A204.1 (cell line): ENCODE data around the gene OR6J1.
"Not testable (repeated sequence)": the region's sequence is repeated elsewhere in the genome, so short reads cannot be mapped to it uniquely, and the experiment has no call there.

Experiments
- FAIRE-seq: peaks from 2 replicates; lab custom pipeline; 2012; peaks lifted over from hg19 to GRCh38; lab: Jason Lieb, UNC

The OR6J1 gene

DNA sequence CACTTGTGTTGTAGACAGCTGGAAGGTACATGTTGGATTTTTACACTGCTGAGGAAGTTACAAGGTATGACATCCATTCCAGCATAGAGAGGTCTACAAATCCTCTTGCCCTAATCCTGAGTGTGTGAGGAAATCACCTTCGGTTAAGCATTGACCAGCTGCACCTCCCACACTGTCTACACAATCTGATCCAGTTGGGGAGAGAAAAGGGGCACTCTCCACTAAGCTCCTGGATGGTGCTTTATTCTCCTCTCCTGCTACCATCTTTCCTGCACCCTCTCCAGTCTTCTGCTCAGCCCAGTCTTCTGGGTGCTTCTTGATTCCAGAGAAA, at the start of gene OR6J1:
OR6J1 (minus strand) TSS at position 48 of the 331 bp plus-strand sequence. CDS start 9,541 bp downstream, outside the sequence.
- no peak for FAIRE-seq

DNA sequence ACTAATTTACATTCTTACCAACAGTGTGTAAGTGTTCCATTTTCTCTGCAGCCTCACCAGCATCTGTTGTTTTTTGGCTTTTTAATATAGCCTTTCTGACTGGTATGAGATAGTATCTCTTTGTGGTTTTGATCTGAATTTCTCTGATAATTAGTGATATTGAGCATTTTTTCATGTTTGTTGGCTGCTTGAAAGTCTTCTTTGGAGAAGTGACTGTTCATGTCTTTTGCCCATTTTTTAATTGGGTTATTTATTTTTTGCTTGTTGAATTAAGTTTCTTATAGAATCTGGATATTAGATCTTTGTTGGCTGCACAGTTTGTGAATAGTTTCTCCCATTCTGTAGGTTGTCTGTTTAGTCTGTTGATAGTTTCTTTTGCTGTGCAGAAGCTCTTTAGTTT, 48.0 kb upstream of the OR6J1 start:
- FAIRE-seq, result no peak

DNA sequence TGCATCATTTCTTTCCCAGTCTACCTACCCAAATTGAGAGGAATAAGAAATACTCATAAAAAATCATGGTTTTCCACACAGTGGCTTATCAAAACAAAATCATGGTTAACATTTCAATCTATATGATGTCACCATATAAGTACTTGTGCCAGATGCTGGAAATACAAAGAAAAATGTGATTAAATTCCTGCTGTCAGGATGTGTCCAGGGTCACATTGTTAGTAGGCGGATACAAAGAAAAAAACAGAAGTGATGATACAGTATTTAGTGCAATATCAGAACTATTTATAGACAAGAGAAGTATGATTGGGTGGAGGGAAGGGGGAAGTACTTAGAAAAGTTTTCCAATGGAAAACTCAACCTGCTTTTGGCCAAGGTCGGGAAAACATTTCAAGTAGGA, 47.0 kb upstream of the OR6J1 start:
- no peak for FAIRE-seq

DNA sequence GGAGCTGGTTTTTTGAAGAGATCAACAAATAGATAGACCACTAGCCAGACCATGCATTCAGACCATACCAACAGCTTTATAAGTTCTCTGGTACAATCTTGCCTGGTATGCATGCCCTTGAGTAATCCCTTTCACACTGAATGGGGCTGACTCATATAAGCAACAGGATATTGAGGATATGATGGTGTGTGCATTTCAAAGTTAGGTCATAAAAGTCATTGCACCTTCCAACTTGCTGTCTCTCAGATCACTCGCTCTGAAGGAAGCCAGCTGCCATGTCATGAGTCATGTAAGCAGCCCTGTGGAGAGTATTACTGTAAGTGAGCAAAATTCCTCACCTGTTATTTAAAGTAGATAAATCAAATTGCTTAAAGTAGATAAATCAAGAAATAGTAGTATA, 45.0 kb upstream of the OR6J1 start:
- FAIRE-seq, result no peak

DNA sequence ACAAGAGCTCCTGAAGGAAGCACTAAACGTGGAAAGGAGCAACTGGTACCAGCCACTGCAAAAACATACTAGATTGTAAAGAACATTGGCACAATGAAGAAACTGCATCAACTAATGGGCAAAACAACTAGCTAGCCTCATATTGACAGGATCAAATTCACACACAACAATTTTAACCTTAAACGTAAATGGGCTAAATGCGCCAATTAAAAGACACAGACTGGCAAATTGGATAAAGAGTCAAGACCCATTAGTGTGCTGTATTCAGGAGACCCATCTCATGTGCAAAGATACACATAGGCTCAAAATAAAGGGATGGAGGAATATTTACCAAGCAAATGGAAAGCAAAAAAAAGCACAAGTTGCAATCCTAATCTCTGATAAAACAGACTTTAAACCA, 43.8 kb upstream of the OR6J1 start:
- not testable (repeated sequence) for FAIRE-seq

DNA sequence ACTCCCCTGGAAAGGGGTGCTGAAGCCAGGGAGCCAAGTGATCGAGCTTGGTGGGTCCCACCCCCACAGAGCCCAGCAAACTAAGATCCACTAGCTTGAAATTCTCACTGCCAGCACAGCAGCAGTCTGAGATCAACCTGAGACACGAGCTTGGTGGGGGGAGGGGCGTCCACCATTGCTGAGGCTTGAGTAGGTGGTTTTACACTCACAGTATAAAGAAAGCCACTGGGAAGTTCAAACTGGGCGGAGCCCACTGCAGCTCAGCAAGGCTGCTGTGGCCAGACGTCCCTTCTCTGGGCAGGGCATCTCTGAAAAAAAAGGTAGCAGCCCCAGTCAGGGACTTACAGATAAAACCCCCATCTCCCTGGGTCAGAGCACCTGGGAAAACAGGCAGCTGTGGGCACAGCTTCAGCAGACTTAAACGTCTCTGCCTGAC, 42.0 kb upstream of the OR6J1 start:
- FAIRE-seq, result not testable (repeated sequence)

DNA sequence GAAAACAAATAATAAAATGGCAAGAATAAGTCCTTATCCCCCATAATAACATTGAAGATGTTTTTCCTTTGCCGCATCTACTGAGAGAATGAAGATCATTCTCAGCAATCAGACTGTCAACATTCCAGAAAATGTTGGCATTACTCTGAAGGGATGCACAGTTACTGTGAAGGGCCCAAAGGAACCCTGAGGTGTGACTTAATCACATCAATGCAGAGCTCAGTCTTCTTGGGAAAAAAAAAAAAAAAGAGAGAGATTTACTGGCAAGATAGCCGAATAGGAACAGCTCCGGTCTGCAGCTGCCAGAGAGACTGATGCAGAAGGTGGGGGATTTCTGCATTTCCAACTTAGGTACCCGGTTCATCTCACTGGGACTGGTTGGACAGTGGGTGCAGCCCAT, 41.3 kb upstream of the OR6J1 start:
- FAIRE-seq, result no peak

DNA sequence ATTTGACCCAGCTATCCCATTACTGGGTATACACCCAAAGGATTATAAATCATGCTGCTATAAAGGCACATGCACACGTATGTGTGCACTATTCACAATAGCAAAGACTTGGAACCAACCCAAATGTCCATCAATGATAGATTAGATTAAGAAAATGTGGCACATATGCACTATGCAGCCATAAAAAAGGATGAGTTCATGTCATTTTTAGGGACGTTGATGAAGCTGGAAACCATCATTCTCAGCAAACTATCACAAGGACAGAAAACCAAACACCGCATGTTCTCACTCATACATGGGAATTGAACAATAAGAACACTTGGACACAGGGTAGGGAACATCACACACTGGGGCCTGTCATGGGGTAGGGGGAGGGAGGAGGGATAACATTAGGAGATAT, 39.3 kb upstream of the OR6J1 start:
- not testable (repeated sequence) for FAIRE-seq

DNA sequence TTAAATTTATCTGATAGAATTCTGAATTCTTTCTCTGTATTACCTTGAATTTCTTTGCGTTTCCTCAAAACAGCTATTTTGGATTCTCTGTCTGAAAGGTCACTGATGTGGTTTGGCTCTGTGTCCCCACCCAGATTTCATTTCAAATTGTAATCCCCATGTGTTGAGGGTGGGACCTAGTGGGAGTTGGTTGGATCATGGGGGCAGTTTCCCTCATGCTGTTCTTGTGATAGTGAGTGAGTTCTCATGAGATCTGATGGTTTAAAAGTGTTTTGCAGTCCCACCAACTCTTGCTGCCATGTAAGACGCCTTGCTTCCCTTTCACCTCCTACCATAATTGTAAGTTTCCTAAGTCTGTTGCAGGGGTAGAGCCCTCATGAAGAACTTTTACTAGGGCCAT, 34.1 kb upstream of the OR6J1 start:
- FAIRE-seq, result no peak

DNA sequence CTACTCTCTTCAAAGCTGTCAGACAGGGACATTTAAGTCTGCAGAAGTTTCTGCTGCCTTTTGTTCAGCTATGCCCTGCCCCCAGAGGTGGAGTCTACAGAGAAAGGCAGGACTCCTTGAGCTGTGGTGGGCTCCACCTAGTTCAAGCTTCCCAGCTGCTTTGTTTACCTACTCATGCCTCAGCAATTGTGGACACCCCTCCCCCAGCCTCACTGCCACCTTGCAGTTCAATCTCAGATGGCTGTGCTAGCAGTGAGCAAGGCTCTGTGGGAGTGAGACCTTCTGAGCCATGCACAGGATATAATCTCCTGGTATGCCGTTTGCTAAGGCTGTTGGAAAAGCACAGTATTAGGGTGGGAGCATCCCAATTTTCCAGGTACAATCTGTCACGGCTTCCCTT, 33.4 kb upstream of the OR6J1 start:
- FAIRE-seq, result not testable (repeated sequence)

DNA sequence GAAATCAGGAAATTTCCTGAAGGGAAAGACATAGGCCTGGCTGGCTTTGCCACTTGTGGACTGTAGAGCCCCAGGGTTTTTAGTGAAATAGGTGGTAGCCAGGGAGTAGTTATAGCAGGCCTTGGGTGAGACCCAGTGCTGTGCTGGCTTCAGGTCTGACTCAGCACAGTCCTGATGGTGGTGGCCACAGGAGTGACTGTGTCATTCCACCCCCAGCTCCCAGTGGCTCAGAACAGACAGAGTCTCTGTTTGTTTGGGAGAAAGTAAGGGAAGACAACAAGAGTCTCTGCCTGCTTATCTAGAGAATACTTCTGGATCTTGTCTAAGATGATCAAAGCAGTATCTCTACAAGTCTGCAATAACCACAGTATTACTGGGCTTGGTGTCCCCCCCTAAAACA, 27.5 kb upstream of the OR6J1 start:
- no peak for FAIRE-seq

DNA sequence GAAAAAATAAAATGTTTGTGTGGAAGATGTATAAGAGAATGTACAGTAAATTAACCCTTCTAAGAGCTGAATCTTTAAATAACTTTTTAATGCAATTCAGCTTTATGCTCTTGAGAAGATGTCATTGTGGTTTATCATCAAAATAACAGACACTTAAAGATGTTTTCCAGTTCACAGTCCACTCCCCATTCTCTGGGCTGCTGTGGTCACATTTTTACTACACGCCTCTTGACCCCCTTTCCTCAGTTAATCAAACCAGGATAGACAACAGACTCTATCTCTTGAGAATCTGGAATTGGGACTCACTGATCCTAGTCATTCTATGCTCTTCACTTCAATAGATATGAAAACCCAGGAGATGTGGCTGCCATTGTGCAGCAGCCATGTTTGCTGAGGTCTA, 24.7 kb upstream of the OR6J1 start:
- no peak for FAIRE-seq

DNA sequence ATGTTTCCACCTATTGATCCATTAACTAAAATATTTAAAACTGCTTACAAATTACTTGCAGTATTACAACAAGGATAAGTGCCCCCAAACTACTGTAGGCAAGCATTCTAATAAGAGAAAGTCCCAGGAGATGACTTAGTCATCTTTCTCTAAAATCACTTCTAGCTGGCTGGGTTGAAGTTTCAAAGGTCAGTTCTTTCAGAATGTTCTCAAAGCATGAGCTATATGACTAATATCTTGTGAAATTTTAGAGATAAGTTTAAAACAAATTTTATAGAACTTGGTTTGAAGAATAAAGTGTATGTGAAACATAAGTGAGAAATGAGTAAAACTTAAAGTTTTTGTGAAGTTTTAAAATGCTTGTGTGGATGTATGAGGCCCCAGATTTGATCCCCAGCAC, 24.3 kb upstream of the OR6J1 start:
- no peak for FAIRE-seq

DNA sequence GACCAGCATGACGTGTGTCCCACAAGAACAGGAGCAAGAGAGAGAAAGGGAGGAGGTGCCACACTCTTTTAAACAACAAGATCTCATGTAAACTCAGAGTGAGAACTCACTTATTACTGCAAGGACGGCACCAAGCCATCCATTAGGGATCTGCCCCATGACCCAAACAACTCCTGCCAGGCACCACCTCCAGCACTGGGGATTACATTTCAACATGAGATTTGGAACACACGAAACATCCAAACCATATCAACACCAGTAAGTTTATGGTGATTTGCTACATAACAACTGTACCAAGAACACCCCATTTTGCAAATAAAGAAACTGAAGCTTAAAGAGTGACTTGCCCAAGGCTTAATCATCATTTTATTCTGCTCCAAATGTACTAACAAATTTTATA, 23.7 kb upstream of the OR6J1 start:
- FAIRE-seq, result no peak

DNA sequence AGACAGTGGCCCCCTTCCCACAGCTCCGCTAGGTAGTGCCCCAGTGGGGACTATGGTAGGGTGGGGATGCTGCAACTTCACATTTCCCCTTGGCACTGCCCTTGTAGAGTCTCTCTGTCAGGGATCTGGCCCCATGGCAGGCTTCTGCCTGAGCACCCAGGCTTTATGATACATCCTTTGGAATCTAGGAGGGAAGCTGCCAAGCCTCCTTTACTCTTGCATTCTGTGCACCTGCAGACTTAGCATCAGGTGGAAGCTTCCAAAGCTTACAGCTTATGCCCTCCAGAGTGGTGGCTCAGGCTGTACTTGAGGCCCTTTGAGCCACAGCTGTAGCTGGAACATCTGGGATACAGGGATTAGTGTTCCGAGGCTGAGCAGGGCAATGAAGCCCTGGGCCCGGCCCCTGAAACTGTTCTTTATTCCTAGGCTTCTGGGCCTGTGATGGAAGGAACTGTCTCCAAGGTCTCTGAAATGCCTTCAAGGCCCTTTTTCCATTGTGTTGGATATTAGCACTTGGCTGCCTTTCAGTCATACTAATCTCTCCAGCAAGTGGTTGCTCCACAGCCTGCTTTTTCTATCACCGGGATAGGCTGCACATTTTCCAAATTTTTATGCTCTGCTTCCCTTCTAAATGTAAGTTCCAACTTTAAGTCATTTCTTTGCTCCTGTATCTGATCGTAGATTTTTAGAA, 22.2 kb upstream of the OR6J1 start:
- FAIRE-seq, result no peak

DNA sequence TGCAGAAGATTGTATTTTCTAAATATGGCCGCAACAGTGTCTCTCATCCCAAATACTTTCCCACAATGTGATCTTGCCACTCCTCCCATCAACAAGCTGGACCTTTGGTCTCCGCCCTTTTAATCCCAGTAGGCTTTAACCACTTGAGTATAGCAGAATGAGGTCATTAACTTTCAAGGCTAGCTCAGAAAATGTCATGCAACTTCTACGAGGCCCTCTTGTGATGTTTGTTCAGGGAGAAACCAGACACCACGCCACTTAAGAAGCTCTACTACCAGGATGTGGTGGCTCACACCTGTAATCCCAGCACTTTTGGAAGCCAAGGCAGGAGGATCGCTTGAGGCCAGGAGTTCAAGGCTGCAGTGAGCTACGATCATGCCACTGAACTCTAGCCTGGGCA, 20.1 kb upstream of the OR6J1 start:
- FAIRE-seq, result no peak

DNA sequence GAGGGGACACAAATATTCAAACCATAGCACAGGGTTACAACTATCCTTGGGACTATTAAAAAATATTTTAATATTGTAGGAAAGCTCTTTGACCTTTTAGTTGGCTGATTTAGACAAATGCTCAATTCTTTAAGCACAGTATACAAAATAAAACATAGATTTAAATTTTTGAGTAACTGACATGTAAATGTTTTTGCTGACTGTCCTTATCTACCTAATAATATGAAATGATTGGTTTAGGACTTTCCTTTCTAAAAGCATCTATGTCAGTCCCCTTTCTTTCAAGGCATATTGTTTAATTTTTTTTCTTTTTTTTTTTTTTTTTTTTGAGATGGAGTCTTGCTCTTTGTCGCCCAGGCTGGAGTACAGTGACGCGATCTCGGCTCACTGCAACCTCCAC, 16.5 kb upstream of the OR6J1 start:
- no peak for FAIRE-seq

DNA sequence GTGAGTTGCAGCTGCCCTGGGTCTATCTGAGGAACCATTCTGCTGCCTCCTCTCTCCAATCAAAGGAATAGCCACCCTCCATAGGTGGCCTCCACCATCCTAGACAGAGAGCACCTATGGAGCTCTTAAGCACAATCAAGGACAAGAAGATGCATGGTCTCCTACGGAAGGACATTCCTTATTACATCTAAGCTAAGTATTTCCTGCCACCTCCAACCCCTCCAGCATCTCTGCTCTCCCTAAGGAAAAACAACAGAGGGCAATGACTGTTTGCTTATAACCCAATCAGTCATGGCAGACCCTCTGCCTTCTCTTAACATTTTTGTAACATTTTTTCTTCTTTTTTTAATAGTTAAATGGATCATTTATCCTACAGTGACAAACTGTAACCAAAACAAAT, 14.8 kb upstream of the OR6J1 start:
- FAIRE-seq, result no peak

DNA sequence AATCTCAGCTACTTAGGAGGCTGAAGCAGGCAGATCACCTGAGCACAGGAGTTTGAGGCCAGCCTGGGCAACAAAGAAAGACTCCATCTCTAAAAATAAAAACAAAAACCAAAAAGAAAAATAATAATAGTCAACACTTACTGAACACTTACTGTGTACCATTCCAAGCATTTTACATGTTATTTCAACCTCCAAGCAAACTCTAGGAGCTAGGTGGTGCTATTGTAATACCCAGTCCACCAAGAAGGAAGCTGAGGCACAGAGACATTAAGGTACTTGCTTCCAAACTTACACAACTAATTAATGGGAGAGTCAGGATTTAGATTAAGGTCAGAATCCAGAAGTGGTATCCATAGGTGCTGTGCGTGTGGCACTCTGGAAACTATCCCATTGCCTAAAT, 13.7 kb upstream of the OR6J1 start:
- FAIRE-seq, result no peak

DNA sequence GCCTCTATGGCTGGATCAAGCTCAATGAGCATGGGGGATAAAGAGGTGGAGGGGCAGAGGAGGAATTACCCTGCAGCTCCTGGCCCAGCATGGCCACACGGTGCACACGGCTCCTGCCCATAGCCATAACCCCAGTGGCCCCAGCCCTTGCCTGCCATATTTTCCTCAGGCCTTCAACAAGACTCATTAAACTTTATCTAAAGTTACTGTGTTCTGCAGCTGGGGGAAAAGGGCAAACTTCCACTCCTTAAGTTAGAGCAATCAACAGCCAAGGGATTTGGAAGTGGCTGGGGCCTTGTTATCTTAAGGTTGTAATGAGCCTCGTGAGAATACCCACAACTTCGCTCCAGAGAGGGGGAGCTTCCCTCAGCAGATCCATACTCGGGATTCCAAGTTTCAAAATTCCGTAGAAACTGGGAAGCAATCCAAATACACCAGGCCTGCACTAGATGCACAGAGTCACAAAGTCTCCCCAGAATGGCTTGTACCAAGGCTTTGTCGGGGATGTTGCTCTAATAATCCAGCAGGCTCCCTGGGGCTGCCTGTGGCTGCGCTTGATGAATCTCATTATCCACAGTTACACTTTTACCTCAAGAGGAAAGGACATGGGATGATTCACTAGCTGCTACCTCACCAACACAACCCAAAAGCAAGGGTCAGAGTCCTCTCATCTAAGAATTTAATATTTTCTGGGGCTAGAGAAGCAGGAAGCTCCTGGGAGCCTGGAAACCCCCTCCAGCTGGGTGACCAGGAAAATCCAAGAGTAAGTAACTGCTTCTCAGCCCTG, 13.0 kb upstream of the OR6J1 start:
- no peak for FAIRE-seq

DNA sequence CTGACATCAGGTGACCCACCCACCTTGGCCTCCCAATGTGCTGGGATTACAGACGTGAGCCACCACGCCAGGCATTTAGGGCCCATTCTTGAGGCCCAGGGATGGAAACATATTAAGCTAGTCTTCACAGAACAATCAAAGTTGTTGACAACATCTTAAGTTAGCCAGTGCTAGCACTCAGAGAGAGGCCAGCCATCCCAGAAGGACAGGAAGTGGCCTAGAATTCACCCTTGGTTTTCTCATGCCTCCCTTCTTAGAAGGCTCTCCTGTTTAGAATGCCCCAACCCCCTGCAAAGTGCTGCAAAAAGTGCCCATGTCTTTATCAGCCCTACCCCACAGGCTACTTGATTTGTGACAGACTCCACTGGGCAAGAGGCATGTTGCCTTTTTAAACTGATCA, 12.1 kb upstream of the OR6J1 start:
- no peak for FAIRE-seq

DNA sequence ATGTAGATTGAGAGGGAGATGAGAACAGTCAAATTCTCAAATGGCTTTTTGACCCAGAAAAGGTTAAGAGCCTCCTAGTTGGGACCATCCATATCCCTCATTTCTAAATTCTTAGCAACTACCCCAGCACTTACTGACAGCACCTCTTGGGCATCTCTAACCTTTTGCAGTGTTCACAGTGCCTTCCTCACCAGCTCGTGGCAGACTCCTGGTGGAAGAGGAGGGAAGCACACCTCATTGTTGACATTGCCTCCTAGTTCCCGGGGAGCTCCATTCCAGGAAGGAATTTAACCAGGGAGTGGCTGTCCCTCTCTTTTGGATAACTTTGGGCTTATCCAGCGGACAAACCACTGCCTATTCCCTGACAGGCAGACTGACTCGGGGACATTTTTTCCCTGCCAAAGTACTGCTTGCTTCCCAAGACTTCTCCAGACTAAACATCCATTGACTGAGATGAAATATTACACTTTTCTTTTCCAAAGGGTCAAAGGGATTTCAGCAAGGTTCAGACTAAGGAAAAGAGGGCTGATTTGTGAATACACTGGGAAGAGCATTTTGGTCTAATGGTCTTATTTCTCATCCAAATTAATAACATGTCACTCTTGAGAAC, 9.0 kb upstream of the OR6J1 start:
- no peak for FAIRE-seq

DNA sequence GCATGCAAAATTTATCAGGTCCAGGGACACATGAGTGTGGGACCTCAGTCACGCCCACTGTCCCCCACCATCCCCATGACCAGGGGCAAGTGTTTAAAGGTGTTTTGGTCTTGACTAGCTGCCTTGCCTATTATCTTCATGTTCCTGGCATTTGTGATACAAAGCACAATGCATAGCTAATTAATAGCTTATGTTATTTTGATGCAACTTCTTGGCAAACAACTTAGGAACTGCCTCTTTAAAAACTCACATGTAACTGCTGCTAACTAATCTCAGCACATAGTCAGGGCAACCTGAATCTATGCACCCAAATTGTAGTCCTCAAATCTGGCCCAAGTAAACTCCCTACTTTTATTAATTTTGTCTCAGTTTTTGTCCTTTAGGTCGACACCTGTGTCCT, 7.4 kb upstream of the OR6J1 start:
- FAIRE-seq, result no peak
